Measurements from ENCODE around the gene ADAMTS2. TPM values are rescaled to one million over a fixed set of nuclear protein-coding genes. Genes with fewer than 3 reads are reported as not detected.

Gene ADAMTS2
- total and polyA plus RNA-seq, 2 of the 4 experiments (the other 2 are of a cell fraction): 19.0 to 58.8 TPM

- H3K4me3 ChIP-seq (ENCODE audit: insufficient read depth, low read depth, low read length): no peak overlapping the region
- no peaks in the 10 kb centered on the region; the same call in 1 of the 2 replicates for H3K9me1 ChIP-seq (ENCODE audit: insufficient read depth, low read length)
- H3K14ac ChIP-seq (replicated peaks; ENCODE audit: low read depth, low read length): no peak overlapping the region
- H2AFZ ChIP-seq (replicated peaks; ENCODE audit: low read length, poor library complexity): no peak overlapping the region
- H2BK120ac ChIP-seq (ENCODE audit: low read depth, low read length): no peak overlapping the region
- no peak overlapping the region for H3K4ac ChIP-seq (ENCODE audit: low read depth, low read length)
- intact Hi-C loops (cut with micrococcal nuclease): no loop called here
- H3K4me1 ChIP-seq (ENCODE audit: control insufficient read depth, insufficient read depth, low read length): no peaks in the 10 kb centered on the region
- TF ChIP-seq RCOR1 (IDR thresholded peaks at IDR 0.05; ENCODE audit: insufficient replicate concordance, low read length) (no peak), MXI1 (IDR thresholded peaks at IDR 0.05; ENCODE audit: borderline replicate concordance, low read depth, low read length) (no peak), ELK1 (IDR thresholded peaks at IDR 0.05; ENCODE audit: borderline replicate concordance, low read depth, low read length) (no peak), MAFK (IDR thresholded peaks at IDR 0.05; ENCODE audit: low read depth, low read length) (no peak), POLR2A (IDR thresholded peaks at IDR 0.05; ENCODE audit: low read depth, low read length) (no peak), BHLHE40 (IDR thresholded peaks at IDR 0.05; ENCODE audit: low read depth, low read length) (no peak), RFX5 (IDR thresholded peaks at IDR 0.05; ENCODE audit: low read depth, low read length) (no peak), CHD1 (IDR thresholded peaks at IDR 0.05; ENCODE audit: low read depth, low read length) (no peak), CTCF (conservative IDR thresholded peaks at IDR 0.05; ENCODE audit: low read depth, low read length) (no peak), USF2 (IDR thresholded peaks at IDR 0.05; ENCODE audit: low read depth, low read length) (no peak), NFE2L2 (IDR thresholded peaks at IDR 0.05; ENCODE audit: low read depth, low read length) (no peak), CEBPB (IDR thresholded peaks at IDR 0.05; ENCODE audit: low read depth, low read length) (no peak), MAZ (IDR thresholded peaks at IDR 0.05; ENCODE audit: borderline replicate concordance, low read depth, low read length) (no peak), SMC3 (IDR thresholded peaks at IDR 0.05; ENCODE audit: low read depth, low read length) (no peak), RAD21 (IDR thresholded peaks at IDR 0.05; ENCODE audit: low read length) (no peak), FOS (IDR thresholded peaks at IDR 0.05; ENCODE audit: low read depth, low read length) (no peak)
- no peak overlapping the region for H2BK15ac ChIP-seq (ENCODE audit: low read depth, low read length)
- H4K20me1 ChIP-seq (ENCODE audit: insufficient read depth, low read length): peaks cover 4% of the 10 kb centered on the region; the same call in 1 of the 2 replicates
- H4K91ac ChIP-seq (ENCODE audit: insufficient read depth, low read depth, low read length): no peak overlapping the region
- ChIA-PET CTCF (no interaction called here), POLR2A (ENCODE audit: unreplicated experiment) (no interaction called here)
- dilution Hi-C loops (cut with HindIII; ENCODE audit: low sequenced_read_pairs, unreplicated experiment): no loop called here
- H2BK20ac ChIP-seq (ENCODE audit: low read depth, low read length): no peak overlapping the region
- DNase-seq (no peak), ATAC-seq (ENCODE audit: low read depth) (no peak)
- no peaks in the 10 kb centered on the region for H3K27me3 ChIP-seq (ENCODE audit: control insufficient read depth, insufficient read depth, low read length)
- no peak overlapping the region for H3K9ac ChIP-seq (ENCODE audit: low read depth, low read length)
- no peak overlapping the region for H3K23ac ChIP-seq (ENCODE audit: low read depth, low read length)
- no peak overlapping the region for H3K27ac ChIP-seq (ENCODE audit: insufficient read depth, low read length)
- peaks cover 14 to 36% of the 10 kb centered on the region in 2 experiments for H3K79me1 ChIP-seq (ENCODE audit: low read depth in 1 of 2, low read length in 2 of 2)
- H4K5ac ChIP-seq (ENCODE audit: low read depth, low read length): no peak overlapping the region
- no TSS peak for BruUV-seq (replicated peaks)
- no peak overlapping the region for H2AK9ac ChIP-seq (replicated peaks; ENCODE audit: low read depth, low read length, poor library complexity)
- in situ Hi-C loops (cut with MboI; ENCODE audit: low sequenced_read_pairs): no loop called here
- H3K18ac ChIP-seq (ENCODE audit: low read depth, low read length): no peak overlapping the region
- H2AK5ac ChIP-seq (ENCODE audit: low read depth, low read length): no peak overlapping the region
- H4K8ac ChIP-seq (ENCODE audit: low read depth in 2 of 2, low read length in 2 of 2): no peak overlapping the region
- no peak overlapping the region for H3K56ac ChIP-seq (ENCODE audit: extremely low read depth, insufficient read depth, low read length)
- no CpG with 5 or more reads among the region's 8 CpGs for WGBS, 2 experiments (ENCODE audit: extremely low coverage in 2 of 2, insufficient read length in 1 of 2)
- H3K9me3 ChIP-seq (ENCODE audit: control insufficient read depth, insufficient read depth, low read length): peaks cover 1% of the 10 kb centered on the region; the same call in 1 of the 2 replicates
- H2BK5ac ChIP-seq (ENCODE audit: low read depth, low read length, poor library complexity, severe bottlenecking): no peak overlapping the region
- H3K36me3 ChIP-seq (ENCODE audit: control insufficient read depth, insufficient read depth, low read length): peaks cover 6% of the 10 kb centered on the region; the same call in 1 of the 2 replicates
- no peak overlapping the region for H3K4me2 ChIP-seq (ENCODE audit: low read depth, low read length)
Observed at GRCh38 chr5:179251276-179251969, 93.8 kb downstream of the ADAMTS2 start.
